GM18498 (cell line): ENCODE measurements around the gene MAPKAPK3.
"Not testable (repeated sequence)": the region's sequence is repeated elsewhere in the genome, so short reads cannot be mapped to it uniquely, and the experiment has no call there.

Experiments
- ATAC-seq: cut with Tn5 transposase; IDR thresholded peaks from one replicate; pipeline ENCODE4 v1.9.1; 2021; ENCODE audit warnings: mild to moderate bottlenecking, moderate library complexity; ENCODE audit not compliant: unreplicated experiment

Gene MAPKAPK3

GRCh38 chr3:50652709-50653108, 35.8 kb downstream of the MAPKAPK3 start:
- ATAC-seq, result peak; percentile 58

GRCh38 chr3:50653937-50654595, 37.1 kb downstream of the MAPKAPK3 start:
- ATAC-seq, result no peak

- ATAC-seq, result no peak
These were observed 38.3 kb downstream of the MAPKAPK3 start for GRCh38 chr3:50655009-50655830.

- no peak for ATAC-seq
These were observed 39.7 kb downstream of the MAPKAPK3 start for GRCh38 chr3:50656417-50657195.

- no peak for ATAC-seq
These were observed 40.5 kb downstream of the MAPKAPK3 start for GRCh38 chr3:50657407-50657806.

GRCh38 chr3:50657816-50658215, 40.9 kb downstream of the MAPKAPK3 start:
- ATAC-seq, result no peak

- no peak for ATAC-seq
These were observed 41.5 kb downstream of the MAPKAPK3 start for GRCh38 chr3:50658416-50658815.

- ATAC-seq, result no peak
These were observed 41.9 kb downstream of the MAPKAPK3 start for GRCh38 chr3:50658831-50659230.

GRCh38 chr3:50660386-50660785, 43.4 kb downstream of the MAPKAPK3 start:
- ATAC-seq, result no peak

GRCh38 chr3:50661321-50661837, 44.4 kb downstream of the MAPKAPK3 start:
- ATAC-seq, result no peak

GRCh38 chr3:50662408-50662807, 45.5 kb downstream of the MAPKAPK3 start:
- no peak for ATAC-seq

- ATAC-seq, result no peak
These were observed 48.3 kb downstream of the MAPKAPK3 start for GRCh38 chr3:50665081-50665840.

GRCh38 chr3:50665841-50666115, 48.8 kb downstream of the MAPKAPK3 start:
- not testable (repeated sequence) for ATAC-seq

- no peak for ATAC-seq
These were observed 49.9 kb downstream of the MAPKAPK3 start for GRCh38 chr3:50666837-50667236.

GRCh38 chr3:50671331-50671730, 54.4 kb downstream of the MAPKAPK3 start:
- no peak for ATAC-seq

GRCh38 chr3:50672656-50673055, 55.7 kb downstream of the MAPKAPK3 start:
- no peak for ATAC-seq

- ATAC-seq, result no peak
These were observed 57.0 kb downstream of the MAPKAPK3 start for GRCh38 chr3:50673931-50674330.

- ATAC-seq, result peak; percentile 86
These were observed 57.6 kb downstream of the MAPKAPK3 start, which contains the start of gene DOCK3 for GRCh38 chr3:50674349-50675178. DOCK3 (plus strand) TSS chr3:50674927; CDS start chr3:50675264, 337 bp downstream.

- peak; percentile 40 for ATAC-seq
These were observed 58.5 kb downstream of the MAPKAPK3 start for GRCh38 chr3:50675179-50676030.
